Measurements from ENCODE around the gene ANP32E.

The ANP32E gene

GRCh38 chr1:150235852-150236613 is at the start of gene ANP32E:
ANP32E (minus strand) TSS chr1:150236112; CDS start chr1:150235786, 326 bp downstream.
- peak; percentile 86 to 89 for DNase-seq (ENCODE audit: low read depth in 2 of 2)

GRCh38 chr1:150283260-150283659 is 47.3 kb upstream of the ANP32E start:
- no peak for DNase-seq (ENCODE audit: low read depth in 2 of 2)

DNA sequence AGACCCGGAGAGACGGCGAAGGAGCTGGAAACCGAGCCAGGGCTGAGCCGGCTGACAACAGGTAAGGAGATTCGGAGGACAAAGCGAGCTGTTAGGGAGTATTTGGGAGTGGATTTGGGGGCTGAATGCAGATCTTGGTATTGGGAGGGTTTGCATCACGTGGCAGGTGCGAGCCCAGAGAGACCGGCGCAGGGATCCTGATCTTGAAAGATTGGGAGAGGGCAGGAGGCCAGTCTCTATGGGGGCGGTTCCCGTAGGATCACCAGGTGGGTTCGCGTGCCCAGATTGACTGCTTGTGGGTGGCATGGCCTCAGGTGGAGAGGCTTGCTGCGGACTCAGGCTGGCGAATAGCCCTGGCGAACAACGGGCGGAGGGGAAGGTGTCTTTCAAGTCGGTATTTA is 46.6 kb upstream of the ANP32E start:
- no peak for DNase-seq (ENCODE audit: low read depth in 2 of 2)

DNA sequence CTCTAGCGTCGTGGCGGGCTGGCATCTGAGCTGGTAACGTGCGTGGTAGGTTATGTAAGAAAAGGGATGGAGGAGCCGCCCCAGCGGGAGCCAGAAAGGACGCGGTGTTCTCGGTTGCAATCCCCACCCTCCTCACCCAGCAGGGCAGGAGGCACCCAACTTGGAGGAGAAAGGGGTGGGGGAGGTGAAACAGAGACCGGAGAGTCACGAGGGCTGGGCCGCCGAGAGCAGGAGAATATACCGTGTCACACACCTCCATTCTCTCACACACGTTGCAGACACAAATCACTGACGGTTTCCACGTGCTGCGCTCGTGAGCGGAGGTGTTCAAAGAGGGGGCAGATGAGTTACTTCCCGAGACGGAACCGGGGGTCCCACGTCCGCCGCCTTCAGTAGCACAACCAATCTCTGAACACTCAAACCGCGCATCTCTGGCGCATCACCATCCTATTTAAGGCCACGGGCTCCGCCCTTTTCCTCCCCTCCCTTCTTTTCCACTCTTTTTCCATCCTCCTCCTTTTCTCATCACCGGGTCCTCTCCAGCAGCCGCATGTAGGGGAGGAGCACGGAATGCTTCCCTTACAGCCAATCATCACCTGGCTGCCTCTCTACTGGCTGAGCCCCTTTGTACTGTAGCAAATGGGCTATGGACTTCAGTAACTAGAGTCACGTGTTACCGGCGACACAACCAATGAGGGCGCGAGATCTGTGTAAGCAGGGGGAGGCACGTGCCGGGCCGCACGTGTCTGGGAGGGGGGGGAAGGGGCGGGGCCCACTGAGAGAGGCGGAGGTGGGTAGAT is 46.0 kb upstream of the ANP32E start, which contains the start of gene CIART:
TSS of gene CIART (plus strand) at position 797 of the 800 bp plus-strand sequence. CDS start 714 bp downstream, outside the sequence.
- DNase-seq (ENCODE audit: low read depth in 2 of 2), result peak; percentile 66 to 74

GRCh38 chr1:150281221-150281757 is 45.4 kb upstream of the ANP32E start:
- peak; percentile 34 to 50 for DNase-seq (ENCODE audit: low read depth in 2 of 2)

GRCh38 chr1:150280138-150280707 is 44.3 kb upstream of the ANP32E start:
- DNase-seq (ENCODE audit: low read depth in 2 of 2), result no peak

- DNase-seq (ENCODE audit: low read depth in 2 of 2), result no peak
These were observed 37.4 kb upstream of the ANP32E start for GRCh38 chr1:150273311-150273710.

GRCh38 chr1:150271291-150271959 is 35.5 kb upstream of the ANP32E start:
- DNase-seq (ENCODE audit: low read depth in 2 of 2), result no peak

- DNase-seq (ENCODE audit: low read depth in 2 of 2), result no peak
These were observed 33.5 kb upstream of the ANP32E start for GRCh38 chr1:150269451-150269850.

DNA sequence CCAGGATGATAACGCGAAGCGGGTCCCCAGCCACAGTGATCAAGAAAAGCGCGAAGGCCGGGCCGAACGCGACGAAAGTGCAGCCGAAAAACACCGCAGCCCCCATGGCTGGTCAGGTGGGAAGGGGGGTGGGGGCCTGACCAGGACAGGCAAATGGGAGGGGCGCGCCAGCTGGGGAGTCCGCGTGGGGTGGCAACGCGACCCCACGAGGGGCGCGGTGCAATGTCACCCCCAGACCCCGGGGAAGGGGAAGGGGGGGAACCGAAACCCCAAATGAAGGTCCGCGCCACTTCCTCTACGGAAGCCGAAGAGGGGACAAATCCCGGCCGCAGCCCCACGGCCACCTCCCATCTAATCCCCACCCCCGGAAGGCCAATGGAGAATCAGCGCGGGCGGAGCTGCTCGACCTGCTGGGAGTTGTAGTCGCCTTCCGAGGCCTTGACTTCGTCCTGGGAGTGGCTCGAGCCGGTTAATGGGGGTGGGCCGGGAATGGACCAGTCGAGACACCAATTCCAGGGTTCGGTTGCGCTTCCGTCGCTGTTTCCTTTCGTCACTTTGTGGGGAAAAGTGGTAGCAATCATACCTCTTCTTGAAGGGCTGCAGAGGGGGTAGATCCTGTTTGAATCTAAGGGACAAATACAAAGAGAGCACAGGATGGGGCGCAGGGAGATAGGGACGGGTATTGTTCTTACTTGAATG is 32.9 kb upstream of the ANP32E start, which contains the start of gene APH1A:
TSS of gene APH1A (minus strand) at position 312 of the 699 bp plus-strand sequence. CDS start at position 106, 206 bp downstream.
- peak; percentile 87 to 95 for DNase-seq (ENCODE audit: low read depth in 2 of 2)

DNA sequence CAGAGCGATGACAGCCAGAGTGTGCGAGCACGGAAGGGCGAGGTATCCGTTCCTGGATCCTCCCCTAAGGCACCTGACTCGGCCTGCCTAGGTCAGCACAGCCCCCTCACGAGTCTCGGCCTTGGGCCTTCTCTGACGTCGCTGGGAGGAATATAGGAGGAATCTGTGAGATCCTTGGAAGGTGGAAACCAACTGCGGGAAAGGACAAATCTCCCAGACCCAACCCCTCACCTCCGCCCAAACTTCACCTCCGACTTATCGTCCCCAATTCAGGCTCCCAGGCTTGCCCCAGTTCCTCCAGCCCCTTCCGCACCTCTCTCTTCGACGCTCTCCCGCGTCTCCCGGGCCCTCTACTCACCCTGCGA is 32.4 kb upstream of the ANP32E start:
- DNase-seq (ENCODE audit: low read depth in 2 of 2), result peak in 1 of 2 donors; percentile 19

GRCh38 chr1:150267896-150268295 is 32.0 kb upstream of the ANP32E start:
- no peak for DNase-seq (ENCODE audit: low read depth in 2 of 2)

DNA sequence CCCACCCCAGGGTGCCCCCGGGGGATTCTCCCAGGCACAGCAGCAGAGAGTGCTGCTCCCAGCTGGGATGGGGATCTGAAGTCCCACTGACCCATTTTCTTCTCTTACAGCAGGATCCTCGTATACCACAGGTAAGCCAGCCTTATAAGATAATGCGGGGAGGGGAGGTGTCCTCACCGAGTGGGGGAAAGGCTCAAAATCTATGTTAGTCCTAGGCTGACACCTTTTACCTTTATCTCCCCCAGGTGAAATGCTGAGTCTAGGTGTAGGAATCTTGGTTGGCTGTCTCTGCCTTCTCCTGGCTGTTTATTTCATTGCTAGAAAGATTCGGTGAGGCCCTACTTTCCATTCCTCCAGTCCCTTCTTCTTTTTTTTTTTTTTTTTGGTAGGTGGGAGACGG is 27.6 kb upstream of the ANP32E start:
- no peak for DNase-seq (ENCODE audit: low read depth in 2 of 2)

DNA sequence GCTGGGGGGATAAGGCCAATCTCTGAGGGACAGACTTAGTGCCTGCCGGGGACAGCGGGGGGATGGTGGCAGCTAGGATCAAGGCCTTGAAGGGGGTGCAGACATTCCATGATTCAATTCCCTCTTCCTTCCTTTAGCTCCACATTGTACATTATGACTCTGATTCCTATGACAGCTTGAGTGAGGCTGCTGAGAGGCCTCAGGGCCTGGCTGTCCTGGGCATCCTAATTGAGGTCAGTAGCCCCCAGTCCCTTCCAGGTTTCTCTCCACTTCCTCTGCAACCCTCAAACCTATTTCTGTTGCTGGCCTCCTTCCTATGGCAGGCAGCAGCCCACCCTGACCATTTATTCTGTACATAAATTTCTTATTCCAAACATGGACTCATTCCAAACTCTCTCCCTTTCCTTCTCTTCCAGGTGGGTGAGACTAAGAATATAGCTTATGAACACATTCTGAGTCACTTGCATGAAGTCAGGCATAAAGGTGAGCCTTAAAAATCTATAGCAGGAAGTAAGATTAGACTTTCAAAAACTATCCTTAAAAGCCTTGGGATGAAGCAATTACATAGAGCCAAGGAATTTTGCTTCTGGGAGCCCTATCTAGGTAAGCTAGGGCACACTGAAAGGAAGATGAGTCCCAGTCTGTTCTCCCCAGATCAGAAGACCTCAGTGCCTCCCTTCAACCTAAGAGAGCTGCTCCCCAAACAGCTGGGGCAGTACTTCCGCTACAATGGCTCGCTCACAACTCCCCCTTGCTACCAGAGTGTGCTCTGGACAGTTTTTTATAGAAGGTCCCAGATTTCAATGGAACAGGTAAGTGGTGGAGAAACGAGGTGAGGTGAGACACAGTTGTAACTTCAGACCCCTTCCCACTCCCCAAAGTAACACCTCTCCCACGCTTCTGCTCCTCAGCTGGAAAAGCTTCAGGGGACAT is 26.7 kb upstream of the ANP32E start:
- DNase-seq (ENCODE audit: low read depth in 2 of 2), result no peak

GRCh38 chr1:150261367-150261766 is 25.5 kb upstream of the ANP32E start:
- DNase-seq (ENCODE audit: low read depth in 2 of 2), result no peak

GRCh38 chr1:150259758-150260669 is 24.1 kb upstream of the ANP32E start:
- DNase-seq (ENCODE audit: low read depth in 2 of 2), result no peak

DNA sequence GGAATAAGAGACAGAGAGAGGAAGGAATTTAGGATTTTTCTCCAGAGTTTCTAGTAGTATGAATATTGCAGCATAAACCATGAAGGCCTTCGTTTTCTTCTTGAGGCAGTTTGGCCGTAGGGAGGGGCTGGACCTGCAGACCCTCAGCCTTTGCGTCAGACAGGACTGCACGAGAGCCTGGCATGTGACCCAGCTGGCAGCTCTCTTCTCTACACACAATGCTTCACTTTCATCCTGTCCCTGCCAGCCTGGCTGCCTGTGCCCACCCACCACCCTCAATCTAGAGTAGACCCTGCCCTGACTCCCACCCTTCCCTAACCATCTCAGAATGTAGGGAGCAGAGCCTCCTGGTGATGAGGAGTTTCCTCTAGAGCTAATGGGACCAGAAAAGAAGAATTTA is 23.3 kb upstream of the ANP32E start:
- no peak for DNase-seq (ENCODE audit: low read depth in 2 of 2)

All from stimulated activated CD4-positive, alpha-beta T cell treated with anti-CD3 and anti-CD28 coated beads, Interleukin-4, amount 100 ng/mL, for 48 hours (primary cell).